PC-9 (cell line): ENCODE measurements around the gene PNMA6E.

Experiments
- CTCF ChIP-seq: fragments of 200-600 bp; sonication (generic); conservative IDR thresholded peaks from 2 replicates; pipeline ENCODE4 v1.6.1; 2017; ENCODE audit warnings: mixed run types, antibody characterized with exemption, mild to moderate bottlenecking, moderate library complexity
- EZH2 ChIP-seq: fragments of 200-600 bp; sonication (generic); IDR thresholded peaks from 2 replicates; pipeline ENCODE4 v1.8.0; 2017; ENCODE audit warnings: antibody characterized with exemption, low read depth

- no peak for TF ChIP-seq CTCF
- TF ChIP-seq EZH2 = no peak
Observed at GRCh38 chrX:153352858-153353257, 48.3 kb downstream of the PNMA6E start.
